IMR-90 (cell line): ENCODE results near the gene PCDHGA2. TPM values are rescaled to one million over a fixed set of nuclear protein-coding genes. Genes with fewer than 3 reads are reported as not detected.

Experiments used
- ATAC-seq: fragments of 200-7000 bp; cut with Tn5 transposase; 2 replicates; pipeline ENCODE4 v1.9.1; 2020; ENCODE audit warnings: low read depth, mild to moderate bottlenecking, moderate library complexity
- BruUV-seq: library from RNA; stranded (reverse); fragments of 400-500 nt; replicated peaks from 2 replicates; lab custom pipeline; 2021; lab: Mats Ljungman, UMichigan
- CTCF ChIA-PET: fragments of 300-600 bp; formaldehyde crosslinking; extraction: SDS; loops from one replicate; lab custom pipeline; 2021; ENCODE audit warnings: antibody characterized with exemption; lab: Yijun Ruan, JAX
- POLR2A ChIA-PET: fragments of 300-600 bp; sonication (Branson Sonifier 250); formaldehyde crosslinking; loops from one replicate; lab custom pipeline; 2022; ENCODE audit warnings: antibody characterized with exemption; ENCODE audit not compliant: unreplicated experiment; lab: Charles Lee
- DNase-seq: peaks from one replicate; pipeline ENCODE4 v3.0.0; 2013
- H2AFZ ChIP-seq: replicated peaks from 2 replicates; pipeline ENCODE3; 2013; ENCODE audit warnings: low read length, mild to moderate bottlenecking; ENCODE audit not compliant: poor library complexity
- H2AK5ac ChIP-seq: 2 replicates; pipeline ENCODE4 v1.6.1; 2013; ENCODE audit warnings: low read depth, low read length, inconsistent platforms
- H2AK9ac ChIP-seq: replicated peaks from 2 replicates; pipeline ENCODE3; 2013; ENCODE audit warnings: mild to moderate bottlenecking, low read depth, low read length, moderate library complexity; ENCODE audit not compliant: poor library complexity
- H2BK120ac ChIP-seq: 2 replicates; pipeline ENCODE4 v1.6.1; 2013; ENCODE audit warnings: low read depth, low read length, inconsistent platforms
- H2BK15ac ChIP-seq: 3 replicates; pipeline ENCODE4 v1.6.1; 2013; ENCODE audit warnings: low read depth, low read length, inconsistent platforms
- H2BK20ac ChIP-seq: 2 replicates; pipeline ENCODE4 v1.6.1; 2013; ENCODE audit warnings: low read depth, mild to moderate bottlenecking, inconsistent platforms, low read length, moderate library complexity
- H2BK5ac ChIP-seq: 2 replicates; pipeline ENCODE4 v1.6.1; 2013; ENCODE audit warnings: mild to moderate bottlenecking, low read depth, low read length, inconsistent platforms; ENCODE audit not compliant: poor library complexity, severe bottlenecking
- H3K14ac ChIP-seq: replicated peaks from 2 replicates; pipeline ENCODE4 v1.6.1; 2013; ENCODE audit warnings: low read depth, low read length, inconsistent platforms
- H3K18ac ChIP-seq: 2 replicates; pipeline ENCODE4 v1.6.1; 2013; ENCODE audit warnings: low read depth, low read length, control low read depth
- H3K23ac ChIP-seq: 2 replicates; pipeline ENCODE4 v1.6.1; 2013; ENCODE audit warnings: low read depth, low read length, inconsistent platforms
- H3K27ac ChIP-seq: 2 replicates; pipeline ENCODE4 v1.5.1; 2013; ENCODE audit warnings: mild to moderate bottlenecking, control low read depth, low read length; ENCODE audit not compliant: insufficient read depth
- H3K27me3 ChIP-seq: 2 replicates; pipeline ENCODE4 v1.6.1; 2013; ENCODE audit warnings: low read length; ENCODE audit not compliant: control insufficient read depth, insufficient read depth
- H3K36me3 ChIP-seq: 2 replicates; pipeline ENCODE4 v1.6.1; 2013; ENCODE audit warnings: low read length, mixed read lengths; ENCODE audit not compliant: control insufficient read depth, insufficient read depth
- H3K4ac ChIP-seq: 2 replicates; pipeline ENCODE4 v1.6.1; 2013; ENCODE audit warnings: low read depth, low read length, inconsistent platforms
- H3K4me1 ChIP-seq: 2 replicates; pipeline ENCODE4 v1.6.1; 2013; ENCODE audit warnings: low read length, mixed read lengths; ENCODE audit not compliant: control insufficient read depth, insufficient read depth
- H3K4me2 ChIP-seq: 2 replicates; pipeline ENCODE4 v1.6.1; 2013; ENCODE audit warnings: low read depth, mild to moderate bottlenecking, control low read depth, low read length, moderate library complexity
- H3K4me3 ChIP-seq: 2 replicates; pipeline ENCODE4 v1.5.1; 2013; ENCODE audit warnings: low read depth, mild to moderate bottlenecking, control low read depth, low read length, moderate library complexity; ENCODE audit not compliant: insufficient read depth
- H3K56ac ChIP-seq: 2 replicates; pipeline ENCODE4 v1.6.1; 2013; ENCODE audit warnings: low read length, inconsistent platforms; ENCODE audit not compliant: insufficient read depth; ENCODE audit errors: extremely low read depth
- H3K79me1 ChIP-seq, 2 experiments: 2 replicates each; pipeline ENCODE4 v1.6.1; 2013; ENCODE audit warnings: low read length in 2 of 2, inconsistent platforms in 1 of 2, low read depth in 1 of 2
- H3K9ac ChIP-seq: 2 replicates; pipeline ENCODE4 v1.6.1; 2013; ENCODE audit warnings: low read depth, low read length, control low read depth
- H3K9me1 ChIP-seq: 2 replicates; pipeline ENCODE4 v1.6.1; 2013; ENCODE audit warnings: low read length, inconsistent platforms; ENCODE audit not compliant: insufficient read depth
- H3K9me3 ChIP-seq: 2 replicates; pipeline ENCODE4 v1.6.1; 2013; ENCODE audit warnings: low read length; ENCODE audit not compliant: control insufficient read depth, insufficient read depth
- H4K20me1 ChIP-seq: 2 replicates; pipeline ENCODE4 v1.6.1; 2013; ENCODE audit warnings: low read length, inconsistent platforms; ENCODE audit not compliant: insufficient read depth
- H4K5ac ChIP-seq: 2 replicates; pipeline ENCODE4 v1.6.1; 2013; ENCODE audit warnings: mild to moderate bottlenecking, low read depth, low read length, control low read depth
- H4K8ac ChIP-seq, 2 experiments: 2 replicates each; pipeline ENCODE4 v1.6.1; 2013; ENCODE audit warnings: low read depth in 2 of 2, low read length in 2 of 2, control low read depth in 1 of 2, inconsistent platforms in 1 of 2
- H4K91ac ChIP-seq: 2 replicates; pipeline ENCODE4 v1.6.1; 2013; ENCODE audit warnings: low read depth, low read length, inconsistent platforms; ENCODE audit not compliant: insufficient read depth
- BHLHE40 ChIP-seq: fragments of 150-350 bp; IDR thresholded peaks from 2 replicates; pipeline ENCODE4 v1.6.1; 2016; ENCODE audit warnings: mild to moderate bottlenecking, low read depth, low read length
- CEBPB ChIP-seq: IDR thresholded peaks from 2 replicates; pipeline ENCODE4 v1.6.1; 2012; ENCODE audit warnings: low read depth, low read length, improper control_type of control experiment
- CHD1 ChIP-seq: IDR thresholded peaks from 2 replicates; pipeline ENCODE4 v1.6.1; 2012; ENCODE audit warnings: low read depth, low read length, improper control_type of control experiment
- FOS ChIP-seq: fragments of 150-350 bp; IDR thresholded peaks from 2 replicates; pipeline ENCODE4 v1.6.1; 2016; ENCODE audit warnings: low read depth, low read length
- MAZ ChIP-seq: IDR thresholded peaks from 2 replicates; pipeline ENCODE4 v1.6.1; 2012; ENCODE audit warnings: low read depth, mild to moderate bottlenecking, low read length, improper control_type of control experiment, moderate library complexity, borderline replicate concordance
- MXI1 ChIP-seq: IDR thresholded peaks from 2 replicates; pipeline ENCODE4 v1.6.1; 2012; ENCODE audit warnings: low read depth, mild to moderate bottlenecking, low read length, moderate library complexity, borderline replicate concordance
- NFE2L2 ChIP-seq: fragments of 150-350 bp; IDR thresholded peaks from 2 replicates; pipeline ENCODE4 v1.6.1; 2016; ENCODE audit warnings: low read depth, mild to moderate bottlenecking, low read length
- POLR2A ChIP-seq: IDR thresholded peaks from 2 replicates; pipeline ENCODE4 v1.6.1; 2012; ENCODE audit warnings: mild to moderate bottlenecking, low read depth, low read length
- RAD21 ChIP-seq: IDR thresholded peaks from 2 replicates; pipeline ENCODE4 v1.6.1; 2012; ENCODE audit warnings: low read length, improper control_type of control experiment
- SMC3 ChIP-seq: fragments of 150-350 bp; IDR thresholded peaks from 2 replicates; pipeline ENCODE4 v1.6.1; 2016; ENCODE audit warnings: low read depth, mild to moderate bottlenecking, antibody characterized with exemption, low read length, moderate library complexity
- WGBS, 2 experiments: methylation state at CpG; one replicate each; pipeline versions ENCODE4 v1.1.5 to v1.1.7; 2013; ENCODE audit warnings: missing lambda C conversion rate in 2 of 2; ENCODE audit not compliant: insufficient read length in 1 of 2; ENCODE audit errors: extremely low coverage in 2 of 2; 5-methylcytosine and 5-hydroxymethylcytosine counted together
- dilution Hi-C: fragments of 300-500 bp; cut with HindIII; formaldehyde crosslinking; loops from one replicate; pipeline ENCODE4 v1.14.3; 2018; ENCODE audit warnings: low sequenced_read_pairs; ENCODE audit not compliant: unreplicated experiment
- in situ Hi-C: fragments of 300-500 bp; cut with MboI; formaldehyde crosslinking; loops from 3 replicates; pipeline ENCODE4 v1.14.3; 2019; ENCODE audit warnings: low sequenced_read_pairs, inconsistent platforms, mixed read lengths
- intact Hi-C: fragments of 100-400 bp; cut with micrococcal nuclease; formaldehyde crosslinking; loops from 2 replicates; pipeline ENCODE4 v1.10.0; 2022
- polyA plus RNA-seq, 3 experiments: library from polyadenylated mRNA; depleted of rRNA; stranded (reverse); fragments of >200 nt; gene quantifications; 2 replicates each; pipeline ENCODE4 v1.2.3, GENCODE V29; 2012; ENCODE audit warnings: low replicate concordance in 1 of 3
- total RNA-seq: library from RNA; depleted of rRNA; stranded (reverse); fragments of >200 nt; gene quantifications from 2 replicates; pipeline ENCODE4 v1.2.3, GENCODE V29; 2012
- TF ChIP-seq, protein P1 (sequence below): fragments of 150-350 bp; IDR thresholded peaks from 2 replicates; pipeline ENCODE4 v1.6.1; 2017; ENCODE audit warnings: mild to moderate bottlenecking, antibody characterized with exemption, low read length, low read depth
- TF ChIP-seq, protein P2 (sequence below): conservative IDR thresholded peaks from 2 replicates; pipeline ENCODE4 v1.5.1; 2012; ENCODE audit warnings: mild to moderate bottlenecking, low read depth, low read length, improper control_type of control experiment
- TF ChIP-seq, protein P3 (sequence below): fragments of 150-350 bp; IDR thresholded peaks from 2 replicates; pipeline ENCODE4 v1.6.1; 2016; ENCODE audit warnings: low read depth, mild to moderate bottlenecking, low read length, moderate library complexity, borderline replicate concordance

Gene PCDHGA2
- total and polyA plus RNA-seq, 2 of the 4 experiments (the other 2 are of a cell fraction), result 3.4 to 3.6 TPM

DNA sequence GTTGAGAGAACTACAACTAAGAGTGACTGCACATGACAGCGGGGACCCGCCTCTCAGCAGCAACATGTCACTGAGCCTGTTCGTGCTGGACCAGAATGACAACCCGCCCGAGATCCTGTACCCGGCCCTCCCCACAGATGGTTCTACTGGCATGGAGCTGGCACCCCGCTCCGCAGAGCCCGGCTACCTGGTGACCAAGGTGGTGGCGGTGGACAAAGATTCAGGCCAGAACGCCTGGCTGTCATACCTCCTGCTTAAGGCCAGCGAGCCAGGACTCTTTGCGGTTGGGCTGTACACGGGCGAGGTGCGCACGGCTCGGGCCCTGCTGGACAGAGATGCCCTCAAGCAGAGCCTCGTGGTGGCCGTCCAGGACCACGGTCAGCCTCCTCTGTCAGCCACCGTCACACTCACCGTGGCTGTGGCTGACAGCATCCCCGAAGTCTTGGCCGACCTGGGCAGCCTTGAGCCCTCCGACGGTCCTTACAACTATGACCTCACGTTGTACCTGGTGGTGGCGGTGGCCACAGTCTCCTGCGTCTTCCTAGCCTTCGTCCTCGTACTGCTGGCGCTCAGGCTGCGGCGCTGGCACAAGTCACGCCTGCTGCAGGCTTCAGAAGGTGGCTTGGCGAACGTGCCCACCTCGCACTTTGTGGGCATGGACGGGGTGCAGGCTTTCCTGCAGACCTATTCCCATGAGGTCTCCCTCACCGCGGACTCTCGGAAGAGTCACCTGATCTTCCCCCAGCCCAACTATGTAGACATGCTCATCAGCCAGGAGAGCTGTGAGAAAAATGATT lies 46.1 kb downstream of the PCDHGA2 start:
- Histone ChIP-seq H2BK5ac (no peak overlapping the region), H2AK9ac (peak overlapping the region; percentile 89), H3K4me3 (no peak overlapping the region), H2BK120ac (no peak overlapping the region), H3K27ac (no peak overlapping the region), H3K9ac (no peak overlapping the region), H3K56ac (no peak overlapping the region), H3K9me3 (peaks cover 43% of the 10 kb centered on the region), H3K36me3 (peaks cover 9% of the 10 kb centered on the region; the same call in 1 of the 2 replicates), H4K91ac (no peak overlapping the region), H3K79me1 (peaks cover 7 to 13% of the 10 kb centered on the region in 2 experiments; a peak in 3 of 4 replicates), H3K14ac (no peak overlapping the region), H4K20me1 (no peaks in the 10 kb centered on the region), H2BK15ac (no peak overlapping the region), H4K8ac (no peak overlapping the region), H2AFZ (peak overlapping the region; percentile 2), H4K5ac (no peak overlapping the region), H3K9me1 (no peaks in the 10 kb centered on the region), H2BK20ac (no peak overlapping the region), H3K18ac (no peak overlapping the region), H3K4me2 (no peak overlapping the region), H3K23ac (no peak overlapping the region), H3K27me3 (no peaks in the 10 kb centered on the region), H3K4me1 (peaks cover 1% of the 10 kb centered on the region; the same call in 1 of the 2 replicates), H2AK5ac (no peak overlapping the region), H3K4ac (no peak overlapping the region)
- no peak for ATAC-seq
- BruUV-seq, result no TSS peak
- DNase-seq, result no peak
- dilution Hi-C loops, result no loop called here
- in situ Hi-C loops, result no loop called here
- ChIA-PET CTCF (no interaction called here), POLR2A (no interaction called here)
- TF ChIP-seq RAD21, result no peak
- TF ChIP-seq POLR2A, result no peak
- no peak for TF ChIP-seq CHD1
- no peak for TF ChIP-seq CEBPB
- TF ChIP-seq NFE2L2, result no peak
- TF ChIP-seq, protein P1, sequence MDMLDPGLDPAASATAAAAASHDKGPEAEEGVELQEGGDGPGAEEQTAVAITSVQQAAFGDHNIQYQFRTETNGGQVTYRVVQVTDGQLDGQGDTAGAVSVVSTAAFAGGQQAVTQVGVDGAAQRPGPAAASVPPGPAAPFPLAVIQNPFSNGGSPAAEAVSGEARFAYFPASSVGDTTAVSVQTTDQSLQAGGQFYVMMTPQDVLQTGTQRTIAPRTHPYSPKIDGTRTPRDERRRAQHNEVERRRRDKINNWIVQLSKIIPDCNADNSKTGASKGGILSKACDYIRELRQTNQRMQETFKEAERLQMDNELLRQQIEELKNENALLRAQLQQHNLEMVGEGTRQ, result no peak
- TF ChIP-seq BHLHE40, result no peak
- no peak for TF ChIP-seq FOS
- TF ChIP-seq, protein P2, sequence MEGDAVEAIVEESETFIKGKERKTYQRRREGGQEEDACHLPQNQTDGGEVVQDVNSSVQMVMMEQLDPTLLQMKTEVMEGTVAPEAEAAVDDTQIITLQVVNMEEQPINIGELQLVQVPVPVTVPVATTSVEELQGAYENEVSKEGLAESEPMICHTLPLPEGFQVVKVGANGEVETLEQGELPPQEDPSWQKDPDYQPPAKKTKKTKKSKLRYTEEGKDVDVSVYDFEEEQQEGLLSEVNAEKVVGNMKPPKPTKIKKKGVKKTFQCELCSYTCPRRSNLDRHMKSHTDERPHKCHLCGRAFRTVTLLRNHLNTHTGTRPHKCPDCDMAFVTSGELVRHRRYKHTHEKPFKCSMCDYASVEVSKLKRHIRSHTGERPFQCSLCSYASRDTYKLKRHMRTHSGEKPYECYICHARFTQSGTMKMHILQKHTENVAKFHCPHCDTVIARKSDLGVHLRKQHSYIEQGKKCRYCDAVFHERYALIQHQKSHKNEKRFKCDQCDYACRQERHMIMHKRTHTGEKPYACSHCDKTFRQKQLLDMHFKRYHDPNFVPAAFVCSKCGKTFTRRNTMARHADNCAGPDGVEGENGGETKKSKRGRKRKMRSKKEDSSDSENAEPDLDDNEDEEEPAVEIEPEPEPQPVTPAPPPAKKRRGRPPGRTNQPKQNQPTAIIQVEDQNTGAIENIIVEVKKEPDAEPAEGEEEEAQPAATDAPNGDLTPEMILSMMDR, result no peak
- no peak for TF ChIP-seq MAZ
- TF ChIP-seq MXI1, result no peak
- TF ChIP-seq SMC3, result no peak
- TF ChIP-seq, protein P3, sequence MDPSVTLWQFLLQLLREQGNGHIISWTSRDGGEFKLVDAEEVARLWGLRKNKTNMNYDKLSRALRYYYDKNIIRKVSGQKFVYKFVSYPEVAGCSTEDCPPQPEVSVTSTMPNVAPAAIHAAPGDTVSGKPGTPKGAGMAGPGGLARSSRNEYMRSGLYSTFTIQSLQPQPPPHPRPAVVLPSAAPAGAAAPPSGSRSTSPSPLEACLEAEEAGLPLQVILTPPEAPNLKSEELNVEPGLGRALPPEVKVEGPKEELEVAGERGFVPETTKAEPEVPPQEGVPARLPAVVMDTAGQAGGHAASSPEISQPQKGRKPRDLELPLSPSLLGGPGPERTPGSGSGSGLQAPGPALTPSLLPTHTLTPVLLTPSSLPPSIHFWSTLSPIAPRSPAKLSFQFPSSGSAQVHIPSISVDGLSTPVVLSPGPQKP, result no peak
- 59% methylated on average over 23 of the region's 43 CpGs; no CpG with 5 or more reads in 1 of the 2 experiments for WGBS, 2 experiments
- intact Hi-C loops, result no loop called here
